GOT3 (cell line): ENCODE data around the gene GNAQ.
"Not testable (repeated sequence)": the region's sequence is repeated elsewhere in the genome, so short reads cannot be mapped to it uniquely, and the experiment has no call there.

Experiments used
- DNase-seq: peaks from one replicate; lab custom pipeline; 2025; ENCODE audit warnings: mixed read lengths; lab: John Stamatoyannopoulos, UW

GNAQ gene

DNA sequence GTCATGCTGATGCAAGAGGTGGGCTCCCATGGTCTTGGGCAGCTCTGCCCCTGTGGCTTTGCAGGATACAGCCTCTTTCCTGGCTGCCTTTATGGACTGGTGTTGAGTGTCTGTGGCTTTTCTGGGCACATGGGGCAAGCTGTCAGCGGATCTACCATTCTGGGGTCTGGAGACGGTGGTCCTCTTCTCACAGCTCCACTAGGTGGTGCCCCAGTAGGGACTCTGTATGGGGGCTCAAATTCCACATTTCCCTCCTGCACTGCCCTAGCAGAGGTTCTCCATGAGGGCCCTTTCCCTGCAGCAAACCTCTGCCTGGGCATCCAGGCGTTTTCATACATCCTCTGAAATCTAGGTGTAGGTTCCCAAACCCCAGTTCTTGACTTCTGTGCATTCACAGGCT lies 340.9 kb downstream of the GNAQ start:
- not testable (repeated sequence) for DNase-seq

DNA sequence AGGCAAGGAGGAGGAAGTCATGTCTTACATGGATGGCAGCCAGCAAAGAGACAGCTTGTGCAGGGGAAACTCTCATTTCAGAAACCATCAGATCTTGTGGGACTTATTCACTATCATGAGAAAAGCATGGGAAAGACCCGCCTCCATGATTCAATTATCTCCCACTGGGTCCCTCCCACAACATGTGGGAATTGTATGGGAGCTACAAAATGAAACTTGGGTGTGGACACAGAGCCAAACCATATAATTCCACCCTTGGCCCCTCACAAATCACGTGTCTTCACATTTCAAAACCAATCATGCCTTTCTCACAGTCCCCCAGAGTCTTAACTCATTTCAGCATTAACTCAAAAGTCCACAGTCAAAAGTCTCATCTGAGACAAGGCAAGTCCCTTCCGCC lies 341.5 kb downstream of the GNAQ start:
- DNase-seq: not testable (repeated sequence)

DNA sequence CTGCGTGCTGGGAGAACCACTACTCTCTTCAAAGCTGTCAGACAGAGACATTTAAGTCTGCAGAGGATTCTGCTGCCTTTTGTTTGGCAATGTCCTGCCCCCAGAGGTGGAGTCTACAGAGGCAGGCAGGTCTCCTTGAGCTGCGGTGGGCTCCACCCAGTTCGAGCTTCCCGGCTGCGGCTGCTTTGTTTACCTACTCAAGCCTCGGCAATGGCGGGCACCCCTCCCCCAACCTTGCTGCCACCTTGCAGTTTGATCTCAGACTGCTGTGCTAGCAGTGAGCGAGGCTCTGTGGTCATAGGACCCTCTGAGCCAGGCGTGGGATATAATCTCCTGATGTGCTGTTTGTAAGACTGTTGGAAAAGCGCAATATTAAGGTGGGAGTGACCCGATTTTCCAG lies 343.9 kb downstream of the GNAQ start:
- DNase-seq: not testable (repeated sequence)

DNA sequence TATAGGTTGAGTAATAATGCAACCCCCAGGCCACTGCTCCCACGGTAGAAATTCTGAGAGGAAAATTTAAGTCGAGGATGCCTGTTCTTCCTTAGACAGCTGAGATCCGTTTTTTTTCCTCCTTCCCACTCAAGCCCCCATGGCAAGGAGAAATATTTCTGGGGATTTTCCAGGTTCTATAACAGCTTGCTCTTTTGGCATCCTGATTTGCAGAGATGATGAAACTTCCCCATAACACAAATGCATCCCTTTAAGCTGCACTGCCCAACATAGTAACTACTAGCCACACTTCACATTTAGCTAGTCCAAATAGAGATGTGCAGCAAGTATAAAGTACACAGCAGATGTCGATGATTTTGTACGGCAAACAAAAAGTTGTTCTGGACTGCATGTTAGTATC lies 351.0 kb downstream of the GNAQ start:
- no peak for DNase-seq

DNA sequence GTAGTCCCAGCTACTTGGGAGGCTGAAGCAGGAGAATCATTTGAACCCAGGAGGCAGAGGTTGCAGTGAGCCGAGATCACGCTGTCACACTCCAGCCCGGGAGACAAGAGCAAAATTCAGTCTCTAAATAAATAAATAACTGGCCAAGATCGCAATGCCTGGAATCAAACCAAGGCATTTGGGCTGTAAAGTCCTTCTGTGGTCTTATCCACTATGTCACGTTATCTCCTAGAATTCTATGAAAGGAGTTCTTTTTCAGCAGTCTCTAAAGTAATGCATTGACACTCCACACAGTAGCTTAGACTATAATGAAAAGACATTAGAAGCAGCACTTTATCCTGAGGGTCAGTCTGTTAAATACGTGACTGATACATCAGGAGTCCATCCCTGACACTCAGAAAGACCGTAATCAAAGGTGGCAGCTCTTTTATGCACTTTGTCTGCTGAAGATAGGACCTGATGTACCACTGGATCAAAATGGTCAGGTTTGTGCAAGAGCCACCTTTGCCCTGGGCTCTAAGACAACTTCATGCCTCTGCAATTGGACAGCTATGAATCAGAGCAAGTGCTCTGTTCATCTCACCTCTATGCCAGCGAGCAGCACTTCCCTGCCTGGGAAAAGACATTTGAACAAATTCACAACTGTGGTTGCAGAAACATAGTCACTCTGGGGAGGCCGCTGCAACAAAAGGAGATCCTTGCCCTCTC lies 351.8 kb downstream of the GNAQ start:
- no peak for DNase-seq

DNA sequence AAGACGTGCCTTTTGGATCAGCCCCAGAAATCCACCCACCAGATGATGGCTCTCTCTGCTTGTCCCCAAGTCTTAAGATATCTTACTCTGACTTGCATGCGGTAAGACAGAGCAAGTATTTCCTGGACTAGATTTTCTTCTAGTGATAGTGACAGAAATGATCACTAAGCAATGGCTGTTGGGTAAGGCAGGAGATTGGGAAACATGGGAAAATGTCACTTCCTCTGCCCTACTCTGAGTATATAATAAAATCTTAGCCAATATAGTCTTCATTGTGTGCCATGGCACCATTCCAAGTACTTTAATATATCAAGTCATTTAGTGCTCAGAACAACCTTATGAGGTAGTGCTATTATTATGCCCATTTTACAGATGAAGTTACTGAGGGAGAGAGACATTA lies 352.5 kb downstream of the GNAQ start:
- DNase-seq: no peak

DNA sequence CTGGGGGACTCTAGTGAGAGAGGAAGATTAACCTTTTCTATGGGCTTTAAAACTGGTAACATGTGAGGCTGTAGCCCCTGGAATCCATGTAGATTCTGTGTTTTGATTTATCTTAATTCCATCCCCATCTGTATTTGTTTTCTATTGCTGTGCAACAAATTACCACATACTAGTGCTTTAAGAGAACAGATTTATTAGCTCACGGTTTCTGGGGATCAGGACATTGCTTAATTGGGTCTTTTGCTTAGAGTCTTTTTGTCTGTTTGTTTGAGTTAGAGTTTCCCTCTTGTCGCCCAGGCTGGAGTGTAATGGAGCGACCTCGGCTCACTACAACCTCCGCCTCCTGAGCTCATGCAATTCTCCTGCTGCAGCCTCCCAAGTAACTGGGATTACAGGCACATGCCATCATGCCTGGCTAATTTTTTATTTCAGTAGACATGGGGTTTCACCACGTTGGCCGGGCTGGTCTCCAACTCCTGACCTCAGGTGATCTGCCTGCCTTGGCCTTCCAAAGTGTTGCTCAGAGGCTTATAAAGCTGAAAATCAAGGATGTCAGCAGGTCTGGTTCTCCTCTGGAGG lies 353.6 kb downstream of the GNAQ start:
- no peak for DNase-seq

DNA sequence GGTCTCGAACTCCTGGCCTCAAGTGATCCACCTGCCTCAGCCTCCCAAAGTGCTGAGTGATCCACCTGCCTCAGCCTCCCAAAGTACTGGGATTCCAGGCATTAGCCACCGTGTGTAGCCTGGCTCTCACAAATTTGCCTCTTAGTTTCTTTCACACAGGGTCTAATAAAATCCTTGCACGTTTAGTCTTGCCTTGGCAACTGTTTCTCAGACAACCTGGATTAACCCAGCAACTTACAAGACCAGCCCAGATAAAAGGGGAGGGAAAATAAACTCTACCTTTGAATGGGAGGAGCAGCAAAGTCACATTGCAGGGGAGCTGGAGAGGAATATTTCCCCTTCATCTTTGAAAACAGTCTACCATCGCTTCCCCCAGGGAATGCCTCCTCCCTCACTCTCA lies 354.2 kb downstream of the GNAQ start:
- no peak for DNase-seq

DNA sequence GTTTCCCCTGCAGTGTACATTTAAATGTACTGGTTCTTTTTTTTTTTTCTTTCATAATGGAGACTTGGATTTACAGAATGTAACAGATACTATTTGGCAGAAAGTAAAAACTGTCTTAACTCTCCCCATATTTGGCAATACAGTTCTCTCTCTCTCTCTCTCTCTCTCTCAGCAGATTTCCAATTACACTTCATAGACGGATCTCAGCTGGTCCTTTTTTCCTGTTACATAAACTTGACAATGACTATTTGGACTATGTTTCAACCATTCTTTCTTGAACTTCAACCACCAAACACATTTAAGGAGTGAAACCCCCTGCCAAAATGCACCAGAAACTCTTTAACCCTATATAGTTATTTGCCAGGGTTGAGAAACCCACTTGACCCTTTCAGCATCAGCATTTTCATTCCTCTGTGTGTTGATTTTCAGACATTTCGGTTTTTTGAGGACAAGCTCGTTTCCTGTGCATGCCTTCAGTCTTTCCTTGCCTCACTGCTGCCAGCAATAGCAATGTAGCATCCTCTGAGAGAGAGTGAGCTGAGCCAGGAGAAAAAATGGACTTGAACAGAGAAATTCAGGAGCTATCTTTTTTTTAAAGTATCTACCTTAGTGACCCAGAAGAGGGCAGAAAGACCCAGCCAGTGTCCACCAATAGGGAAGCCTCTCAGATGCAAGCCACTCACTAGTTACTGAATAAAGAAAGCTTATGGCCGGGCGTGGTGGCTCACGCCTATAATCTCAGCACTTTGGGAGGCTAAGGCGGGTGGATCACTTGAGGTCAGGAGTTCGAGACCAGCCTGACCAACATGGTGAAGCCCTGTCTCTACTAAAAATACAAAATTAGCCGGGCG lies 357.4 kb downstream of the GNAQ start:
- DNase-seq: no peak

DNA sequence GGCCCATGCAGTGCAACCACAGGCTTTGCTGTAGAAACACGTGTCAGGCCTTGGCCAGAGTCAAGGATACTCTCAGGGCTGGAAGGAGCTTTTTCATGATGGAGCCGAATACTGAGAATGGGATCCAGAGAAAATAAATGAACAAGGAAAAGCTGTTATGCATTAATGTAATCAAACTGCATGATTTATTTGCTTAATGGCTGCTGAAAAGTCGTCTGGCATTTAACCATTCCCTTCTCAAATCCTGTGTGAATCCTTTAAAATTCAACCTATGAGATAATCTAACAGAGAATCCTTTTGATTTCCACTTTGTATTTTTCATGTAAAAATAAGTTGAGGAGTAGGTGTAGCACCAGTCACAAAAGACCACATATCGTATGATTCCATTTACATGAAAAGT lies 359.4 kb downstream of the GNAQ start:
- no peak for DNase-seq

DNA sequence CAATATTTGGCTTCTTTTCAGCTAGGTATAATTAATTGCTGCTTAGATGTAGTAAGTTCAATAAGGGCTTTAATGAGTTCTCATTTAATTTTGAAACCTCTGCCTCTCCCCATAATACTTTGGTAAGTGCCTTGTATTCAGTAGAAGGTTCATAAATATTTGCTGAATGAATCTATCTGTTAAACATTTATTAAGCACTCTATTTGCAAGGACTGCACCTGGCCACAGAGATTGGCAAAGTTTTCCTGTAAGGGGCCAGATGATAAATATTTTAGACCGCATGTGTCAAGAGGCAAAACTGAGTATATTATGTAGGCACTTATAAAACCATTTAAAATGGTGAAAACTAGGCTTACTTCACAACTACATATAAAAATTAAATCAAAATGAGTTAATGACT lies 364.5 kb downstream of the GNAQ start:
- no peak for DNase-seq
